Activated CD4-positive, alpha-beta memory T cell treated with anti-CD3 and anti-CD28 coated beads for 36 hours (primary cell): ENCODE measurements around the gene HIVEP2. TPM values are rescaled to one million over a fixed set of nuclear protein-coding genes. Genes with fewer than 3 reads are reported as not detected.

Experiments used
- CTCF ChIA-PET: fragments of 350-600 bp; sonication (Branson Sonifier 250); formaldehyde crosslinking; loops from one replicate; lab custom pipeline; 2021; ENCODE audit warnings: antibody characterized with exemption, inconsistent platforms; lab: Charles Lee
- POLR2A ChIA-PET: fragments of 350-600 bp; sonication (Branson Sonifier 250); formaldehyde crosslinking; loops from one replicate; lab custom pipeline; 2021; ENCODE audit warnings: antibody characterized with exemption; lab: Charles Lee
- DNase-seq: peaks from one replicate; pipeline ENCODE4 v3.0.0-alpha.2; 2020
- H3K27ac Mint-ChIP-seq: one replicate; pipeline ENCODE4 v1.8.0; 2021; ENCODE audit warnings: mixed read lengths
- H3K27me3 Mint-ChIP-seq: one replicate; pipeline ENCODE4 v1.8.0; 2021; ENCODE audit warnings: mixed read lengths
- H3K36me3 Mint-ChIP-seq: one replicate; pipeline ENCODE4 v1.8.0; 2021; ENCODE audit warnings: mixed read lengths
- H3K4me1 Mint-ChIP-seq: one replicate; pipeline ENCODE4 v1.8.0; 2021; ENCODE audit warnings: low read depth, mixed read lengths
- H3K4me3 Mint-ChIP-seq: one replicate; pipeline ENCODE4 v1.8.0; 2021; ENCODE audit warnings: mild to moderate bottlenecking, mixed read lengths
- H3K9me3 Mint-ChIP-seq: one replicate; pipeline ENCODE4 v1.8.0; 2021; ENCODE audit warnings: mixed read lengths
- intact Hi-C: fragments of 100-400 bp; cut with micrococcal nuclease; formaldehyde crosslinking; loops from one replicate; pipeline ENCODE4 v1.15.1; 2023
- total RNA-seq, 2 experiments: library from RNA; stranded (reverse); gene quantifications; one replicate each; pipeline ENCODE4 v1.2.3, GENCODE V29; 2021

HIVEP2 gene
- total RNA-seq, 2 experiments from 2014 or later, result 24.3 to 25.1 TPM

GRCh38 chr6:142943711-142944123 is 1.3 kb downstream of the HIVEP2 start:
- H3K4me1 Mint-ChIP-seq, result peaks cover 49% of the 10 kb centered on the region
- H3K36me3 Mint-ChIP-seq, result peaks cover 6% of the 10 kb centered on the region

GRCh38 chr6:142942805-142943227 is 2.2 kb downstream of the HIVEP2 start:
- ChIA-PET POLR2A (interaction anchor here (0.9 to 2.3 kb wide), 11 partner anchors 8 to 123 kb away, joined by 3 to 20 read pairs (median 5); no protein-coding TSS in a partner anchor), CTCF (interaction anchor here (0.7 to 3.0 kb wide), 12 partner anchors 8 to 249 kb away, joined by 3 to 12 read pairs (median 3); no protein-coding TSS in a partner anchor)
- H3K4me3 Mint-ChIP-seq, result peak overlapping the region; percentile 96
- intact Hi-C loops, result loop anchor here (1.0 to 10.0 kb wide), 6 partner anchors 13 to 1402 kb away; partner anchors contain the start of gene STX11
- no peaks in the 10 kb centered on the region for H3K9me3 Mint-ChIP-seq
- H3K27me3 Mint-ChIP-seq, result peaks cover 2% of the 10 kb centered on the region
- H3K27ac Mint-ChIP-seq, result peak overlapping the region; percentile 99
- H3K4me1 Mint-ChIP-seq, result peaks cover 54% of the 10 kb centered on the region
- peaks cover 6% of the 10 kb centered on the region for H3K36me3 Mint-ChIP-seq
- no peak for DNase-seq

More at GRCh38 chr6:142943711-142944123, 1.3 kb downstream of the HIVEP2 start:
- Mint-ChIP-seq H3K9me3 (no peaks in the 10 kb centered on the region), H3K4me3 (peak overlapping the region; percentile 96), H3K27me3 (peaks cover 2% of the 10 kb centered on the region), H3K27ac (peak overlapping the region; percentile 99)
- ChIA-PET POLR2A (interaction anchor here (0.6 to 2.3 kb wide), 16 partner anchors 9 to 612 kb away, joined by 3 to 20 read pairs (median 5); no protein-coding TSS in a partner anchor), CTCF (interaction anchor here (0.6 to 3.0 kb wide), 12 partner anchors 9 to 250 kb away, joined by 3 to 12 read pairs (median 4); no protein-coding TSS in a partner anchor)
- DNase-seq, result peak; percentile 61
- intact Hi-C loops, result loop anchor here (1.0 to 10.0 kb wide), 9 partner anchors 13 to 1401 kb away; partner anchors contain the start of gene STX11

GRCh38 chr6:142942238-142942637 is 2.7 kb downstream of the HIVEP2 start:
- intact Hi-C loops, result loop anchor here (2.0 to 10.0 kb wide), 5 partner anchors 15 to 1403 kb away; partner anchors contain the start of gene STX11
- H3K4me1 Mint-ChIP-seq, result peaks cover 59% of the 10 kb centered on the region
- H3K36me3 Mint-ChIP-seq, result peaks cover 6% of the 10 kb centered on the region
- no peak for DNase-seq
- H3K9me3 Mint-ChIP-seq, result no peaks in the 10 kb centered on the region
- CTCF ChIA-PET, result interaction anchor here (1.0 to 3.0 kb wide), 4 partner anchors 11 to 118 kb away, joined by 3 to 12 read pairs (median 3); no protein-coding TSS in a partner anchor
- peak overlapping the region; percentile 99 for H3K27ac Mint-ChIP-seq
- POLR2A ChIA-PET, result interaction anchor here (1.4 to 2.3 kb wide), 5 partner anchors 15 to 99 kb away, joined by 5 to 20 read pairs (median 6); no protein-coding TSS in a partner anchor
- H3K27me3 Mint-ChIP-seq, result peaks cover 2% of the 10 kb centered on the region
- H3K4me3 Mint-ChIP-seq, result peak overlapping the region; percentile 96

- DNase-seq, result no peak
- peaks cover 1% of the 10 kb centered on the region for H3K9me3 Mint-ChIP-seq
- peaks cover 9% of the 10 kb centered on the region for H3K36me3 Mint-ChIP-seq
- intact Hi-C loops, result loop anchor here (5.0 to 10.0 kb wide), 4 partner anchors 249 to 1404 kb away; partner anchors contain the start of gene STX11
- peak overlapping the region; percentile 99 for H3K27ac Mint-ChIP-seq
- H3K27me3 Mint-ChIP-seq, result peaks cover 2% of the 10 kb centered on the region
- H3K4me3 Mint-ChIP-seq, result peak overlapping the region; percentile 96
- POLR2A ChIA-PET, result interaction anchor here (1.0 kb wide), 1 partner anchor 15 kb away, joined by 3 read pairs; no protein-coding TSS in a partner anchor
- peaks cover 67% of the 10 kb centered on the region for H3K4me1 Mint-ChIP-seq
- CTCF ChIA-PET, result interaction anchor here (1.0 to 1.5 kb wide), 2 partner anchors 10 to 466 kb away, joined by 3 read pairs; no protein-coding TSS in a partner anchor
These were observed 4.0 kb downstream of the HIVEP2 start for GRCh38 chr6:142941018-142941417.

- POLR2A ChIA-PET, result interaction anchor here (0.8 to 1.7 kb wide), 2 partner anchors 10 to 33 kb away, joined by 3 to 4 read pairs; no protein-coding TSS in a partner anchor
- peaks cover 71% of the 10 kb centered on the region for H3K4me1 Mint-ChIP-seq
These were observed 4.5 kb downstream of the HIVEP2 start for GRCh38 chr6:142940487-142940886.

GRCh38 chr6:142938510-142938909 is 6.5 kb downstream of the HIVEP2 start:
- POLR2A ChIA-PET, result interaction anchor here (0.6 to 5.8 kb wide), 5 partner anchors 8 to 149 kb away, joined by 3 to 37 read pairs (median 7); no protein-coding TSS in a partner anchor
- intact Hi-C loops, result no loop called here
- Mint-ChIP-seq H3K4me3 (peak overlapping the region; percentile 61), H3K9me3 (peaks cover 1% of the 10 kb centered on the region), H3K27ac (peak overlapping the region; percentile 66), H3K27me3 (no peaks in the 10 kb centered on the region), H3K4me1 (peaks cover 90% of the 10 kb centered on the region), H3K36me3 (peaks cover 5% of the 10 kb centered on the region)
- DNase-seq, result no peak
- CTCF ChIA-PET, result interaction anchor here (0.9 to 1.4 kb wide), 3 partner anchors 12 to 88 kb away, joined by 3 to 4 read pairs (median 3); no protein-coding TSS in a partner anchor

More at GRCh38 chr6:142940487-142940886, 4.5 kb downstream of the HIVEP2 start:
- no peak for DNase-seq
- Mint-ChIP-seq H3K27ac (peak overlapping the region; percentile 99), H3K4me3 (peak overlapping the region; percentile 96), H3K9me3 (peaks cover 1% of the 10 kb centered on the region), H3K27me3 (peaks cover 2% of the 10 kb centered on the region), H3K36me3 (peaks cover 11% of the 10 kb centered on the region)
- intact Hi-C loops, result loop anchor here (5.0 to 10.0 kb wide), 4 partner anchors 248 to 1404 kb away; partner anchors contain the start of gene STX11
- CTCF ChIA-PET, result interaction anchor here (1.0 kb wide), 1 partner anchor 466 kb away, joined by 3 read pairs; no protein-coding TSS in a partner anchor

- intact Hi-C loops, result no loop called here
- Mint-ChIP-seq H3K4me3 (peak overlapping the region; percentile 17), H3K27ac (peak overlapping the region; percentile 66)
These were observed 7.0 kb downstream of the HIVEP2 start for GRCh38 chr6:142937986-142938385.

GRCh38 chr6:142935553-142936517 is 9.1 kb downstream of the HIVEP2 start:
- H3K36me3 Mint-ChIP-seq, result peaks cover 5% of the 10 kb centered on the region
- ChIA-PET CTCF (interaction anchor here (0.7 to 1.8 kb wide), 3 partner anchors 8 to 84 kb away, joined by 3 to 7 read pairs (median 3); no protein-coding TSS in a partner anchor), POLR2A (interaction anchor here (0.7 to 5.8 kb wide), 6 partner anchors 9 to 100 kb away, joined by 3 to 37 read pairs (median 4); no protein-coding TSS in a partner anchor)
- H3K4me1 Mint-ChIP-seq, result peaks cover 89% of the 10 kb centered on the region
- peak overlapping the region; percentile 91 for H3K27ac Mint-ChIP-seq
- no peaks in the 10 kb centered on the region for H3K27me3 Mint-ChIP-seq
- peaks cover 1% of the 10 kb centered on the region for H3K9me3 Mint-ChIP-seq
- intact Hi-C loops, result no loop called here
- DNase-seq, result peak; percentile 58
- H3K4me3 Mint-ChIP-seq, result peak overlapping the region; percentile 80

More at GRCh38 chr6:142937986-142938385, 7.0 kb downstream of the HIVEP2 start:
- Mint-ChIP-seq H3K36me3 (peaks cover 5% of the 10 kb centered on the region), H3K9me3 (peaks cover 1% of the 10 kb centered on the region), H3K27me3 (no peaks in the 10 kb centered on the region), H3K4me1 (peaks cover 90% of the 10 kb centered on the region)
- ChIA-PET POLR2A (interaction anchor here (0.6 to 5.8 kb wide), 4 partner anchors 8 to 149 kb away, joined by 3 to 37 read pairs (median 5); no protein-coding TSS in a partner anchor), CTCF (interaction anchor here (1.1 kb wide), 1 partner anchor 89 kb away, joined by 4 read pairs; no protein-coding TSS in a partner anchor)
- no peak for DNase-seq

GRCh38 chr6:142934599-142934998 is 10.4 kb downstream of the HIVEP2 start:
- DNase-seq, result no peak
- H3K9me3 Mint-ChIP-seq, result peaks cover 1% of the 10 kb centered on the region
- peak overlapping the region; percentile 91 for H3K27ac Mint-ChIP-seq
- peaks cover 90% of the 10 kb centered on the region for H3K4me1 Mint-ChIP-seq
- H3K4me3 Mint-ChIP-seq, result no peak overlapping the region
- intact Hi-C loops, result no loop called here
- no peaks in the 10 kb centered on the region for H3K27me3 Mint-ChIP-seq
- peaks cover 5% of the 10 kb centered on the region for H3K36me3 Mint-ChIP-seq
- CTCF ChIA-PET, result interaction anchor here (1.8 kb wide), 1 partner anchor 9 kb away, joined by 7 read pairs; no protein-coding TSS in a partner anchor
- POLR2A ChIA-PET, result interaction anchor here (1.2 to 5.8 kb wide), 4 partner anchors 8 to 99 kb away, joined by 3 to 37 read pairs (median 6); no protein-coding TSS in a partner anchor

- H3K36me3 Mint-ChIP-seq, result peaks cover 5% of the 10 kb centered on the region
- H3K9me3 Mint-ChIP-seq, result peaks cover 1% of the 10 kb centered on the region
- H3K27me3 Mint-ChIP-seq, result no peaks in the 10 kb centered on the region
- intact Hi-C loops, result no loop called here
- no peak for DNase-seq
- no peak overlapping the region for H3K4me3 Mint-ChIP-seq
- H3K4me1 Mint-ChIP-seq, result peaks cover 90% of the 10 kb centered on the region
- peak overlapping the region; percentile 91 for H3K27ac Mint-ChIP-seq
- POLR2A ChIA-PET, result interaction anchor here (1.2 to 1.7 kb wide), 2 partner anchors 9 to 13 kb away, joined by 3 to 8 read pairs; no protein-coding TSS in a partner anchor
- CTCF ChIA-PET, result interaction anchor here (1.8 kb wide), 1 partner anchor 10 kb away, joined by 7 read pairs; no protein-coding TSS in a partner anchor
These were observed 10.9 kb downstream of the HIVEP2 start for GRCh38 chr6:142934106-142934505.
